HG03175 (cell line): Measurements from ENCODE around the gene CIRBP.

Source experiments
- ATAC-seq: cut with Tn5 transposase; IDR thresholded peaks from one replicate; pipeline ENCODE4 v1.9.1; 2021; ENCODE audit warnings: mild to moderate bottlenecking, moderate library complexity; ENCODE audit not compliant: unreplicated experiment

The CIRBP gene

DNA sequence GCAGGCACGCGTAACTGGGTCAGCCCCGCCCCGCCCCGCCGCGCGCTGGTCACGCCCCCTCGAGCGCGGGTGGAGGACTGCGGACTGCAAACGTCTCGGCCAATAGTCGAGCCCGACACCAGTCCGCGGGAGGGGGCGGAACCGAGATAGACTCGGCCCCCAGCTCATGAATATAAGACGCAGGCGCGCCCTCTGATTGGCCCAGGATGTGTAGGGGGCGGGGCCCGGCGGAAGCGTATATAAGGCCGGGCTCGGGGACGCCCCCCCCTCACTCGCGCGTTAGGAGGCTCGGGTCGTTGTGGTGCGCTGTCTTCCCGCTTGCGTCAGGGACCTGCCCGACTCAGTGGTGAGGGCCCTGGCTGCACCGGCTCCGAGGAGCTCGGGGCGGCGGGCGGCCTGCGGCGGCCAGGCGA, at the start of gene CIRBP:
CIRBP (plus strand) TSS at position 268 of the 413 bp plus-strand sequence. CDS start 1,602 bp downstream, outside the sequence.
- ATAC-seq = peak; percentile 66

DNA sequence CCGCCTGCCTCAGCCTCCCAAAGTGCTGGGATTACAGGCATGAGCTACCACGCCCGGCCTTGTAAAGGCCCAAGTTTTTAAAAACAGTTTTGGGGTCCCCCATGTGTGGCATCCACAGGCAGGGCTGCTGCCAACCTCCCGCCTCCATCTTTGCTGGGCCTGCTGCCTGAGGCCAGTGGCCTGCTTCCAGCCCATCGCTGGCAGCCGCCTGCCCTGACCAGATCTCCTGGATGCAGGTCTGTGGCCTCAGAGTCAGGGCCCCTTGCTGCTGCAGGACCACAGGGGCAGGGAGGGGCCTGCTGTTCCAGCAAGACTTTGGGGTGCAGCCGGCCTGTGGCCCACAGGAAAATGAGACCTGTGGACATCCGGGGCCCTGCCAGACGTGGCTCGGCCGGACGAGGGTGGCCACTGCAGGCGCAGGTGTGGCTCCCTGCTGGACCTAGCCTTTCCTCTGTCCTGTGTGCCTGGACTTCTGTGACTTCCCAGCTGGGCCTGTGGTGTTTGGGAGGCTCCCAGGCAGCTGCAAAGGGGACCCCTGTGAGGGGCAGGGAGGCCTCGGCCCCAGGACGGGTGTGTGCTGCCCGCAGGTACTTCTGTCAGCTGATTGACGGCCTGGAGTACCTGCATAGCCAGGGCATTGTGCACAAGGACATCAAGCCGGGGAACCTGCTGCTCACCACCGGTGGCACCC, 49.2 kb upstream of the CIRBP start:
- no peak for ATAC-seq

DNA sequence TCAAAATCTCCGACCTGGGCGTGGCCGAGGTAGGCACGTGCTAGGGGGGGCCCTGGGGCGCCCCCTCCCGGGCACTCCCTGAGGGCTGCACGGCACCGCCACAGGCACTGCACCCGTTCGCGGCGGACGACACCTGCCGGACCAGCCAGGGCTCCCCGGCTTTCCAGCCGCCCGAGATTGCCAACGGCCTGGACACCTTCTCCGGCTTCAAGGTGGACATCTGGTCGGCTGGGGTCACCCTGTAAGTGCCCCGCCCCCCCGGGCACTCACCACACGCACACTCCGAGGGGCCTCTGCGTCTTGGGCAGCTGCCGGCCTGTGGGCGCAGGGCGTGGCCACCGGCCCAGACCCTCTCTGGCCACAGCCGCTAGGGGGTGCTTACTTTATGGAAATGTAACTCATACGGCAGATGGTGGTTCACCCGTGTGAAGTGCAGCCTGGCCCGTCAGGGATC, 48.6 kb upstream of the CIRBP start:
- no peak for ATAC-seq

- no peak for ATAC-seq
These were observed 47.9 kb upstream of the CIRBP start for GRCh38 chr19:1220976-1221903.

DNA sequence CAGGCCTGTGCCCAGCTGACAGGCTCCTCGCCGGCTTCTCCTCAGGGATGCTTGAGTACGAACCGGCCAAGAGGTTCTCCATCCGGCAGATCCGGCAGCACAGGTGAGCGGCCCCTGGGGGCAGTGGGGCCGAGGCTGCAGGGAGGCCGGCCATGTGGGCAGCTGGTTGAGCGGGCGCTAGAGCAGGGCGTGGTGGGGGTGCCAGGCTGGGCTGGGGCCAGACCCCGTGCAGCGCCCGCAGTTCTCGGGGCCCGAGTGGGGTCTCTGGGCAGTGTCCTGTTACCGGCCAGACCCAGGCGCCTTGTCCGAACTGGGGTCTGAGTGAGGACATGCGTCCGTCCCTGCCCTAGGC, 47.3 kb upstream of the CIRBP start:
- no peak for ATAC-seq

DNA sequence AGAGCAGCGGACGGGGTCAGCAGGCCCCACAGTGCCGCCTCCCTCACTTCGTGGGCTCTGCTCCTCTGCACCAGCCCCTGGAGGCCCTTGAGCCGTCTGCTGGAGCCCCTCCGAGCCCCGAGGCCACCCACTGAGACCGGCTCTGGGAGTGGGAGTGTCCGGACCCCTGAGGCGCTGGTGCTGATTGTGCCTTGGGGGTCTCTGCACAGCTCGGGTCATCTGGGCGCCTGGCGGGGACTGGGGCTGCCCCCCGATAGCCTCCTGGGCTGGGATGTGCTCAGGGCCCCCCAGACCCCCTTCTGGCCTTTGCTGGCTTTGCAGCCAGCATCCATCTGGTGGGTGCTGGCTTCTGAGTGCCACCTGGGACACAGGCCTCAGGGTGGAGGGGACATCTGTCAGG, 46.7 kb upstream of the CIRBP start:
- ATAC-seq = no peak

DNA sequence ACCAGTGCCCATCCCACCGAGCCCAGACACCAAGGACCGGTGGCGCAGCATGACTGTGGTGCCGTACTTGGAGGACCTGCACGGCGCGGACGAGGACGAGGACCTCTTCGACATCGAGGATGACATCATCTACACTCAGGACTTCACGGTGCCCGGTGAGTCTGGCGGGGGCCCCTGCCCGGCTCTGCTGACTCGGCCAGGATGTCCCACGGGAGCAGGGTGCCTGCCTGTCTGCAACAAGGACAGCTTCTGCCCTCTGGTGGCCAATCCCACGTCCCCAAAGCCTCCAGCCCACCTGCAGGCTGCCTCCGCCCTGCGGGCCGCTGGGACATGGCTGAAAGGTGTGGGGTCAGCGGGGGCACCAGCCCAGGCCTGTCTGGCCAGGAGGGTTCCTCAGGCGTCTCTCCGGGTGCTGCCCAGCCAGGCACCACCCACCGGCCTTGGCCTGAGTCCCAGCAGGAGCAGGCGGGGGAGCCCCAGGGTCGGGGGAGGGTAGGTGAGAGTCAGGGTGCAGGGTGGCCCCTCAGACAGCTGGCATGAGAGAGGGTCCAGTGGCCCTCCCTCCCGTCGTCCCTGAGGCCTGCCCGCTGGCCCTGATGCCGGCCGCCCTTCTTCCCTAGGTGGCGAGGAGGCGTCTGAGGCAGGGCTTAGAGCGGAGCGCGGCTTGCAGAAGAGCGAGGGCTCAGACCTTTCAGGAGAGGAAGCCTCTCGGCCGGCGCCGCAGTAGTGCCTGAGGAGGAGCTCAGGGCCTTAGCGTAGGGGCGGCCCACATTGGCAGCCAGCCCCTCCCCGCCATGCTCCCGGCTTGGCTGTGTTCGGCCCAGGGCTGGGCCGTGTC, 45.9 kb upstream of the CIRBP start:
- ATAC-seq = no peak

DNA sequence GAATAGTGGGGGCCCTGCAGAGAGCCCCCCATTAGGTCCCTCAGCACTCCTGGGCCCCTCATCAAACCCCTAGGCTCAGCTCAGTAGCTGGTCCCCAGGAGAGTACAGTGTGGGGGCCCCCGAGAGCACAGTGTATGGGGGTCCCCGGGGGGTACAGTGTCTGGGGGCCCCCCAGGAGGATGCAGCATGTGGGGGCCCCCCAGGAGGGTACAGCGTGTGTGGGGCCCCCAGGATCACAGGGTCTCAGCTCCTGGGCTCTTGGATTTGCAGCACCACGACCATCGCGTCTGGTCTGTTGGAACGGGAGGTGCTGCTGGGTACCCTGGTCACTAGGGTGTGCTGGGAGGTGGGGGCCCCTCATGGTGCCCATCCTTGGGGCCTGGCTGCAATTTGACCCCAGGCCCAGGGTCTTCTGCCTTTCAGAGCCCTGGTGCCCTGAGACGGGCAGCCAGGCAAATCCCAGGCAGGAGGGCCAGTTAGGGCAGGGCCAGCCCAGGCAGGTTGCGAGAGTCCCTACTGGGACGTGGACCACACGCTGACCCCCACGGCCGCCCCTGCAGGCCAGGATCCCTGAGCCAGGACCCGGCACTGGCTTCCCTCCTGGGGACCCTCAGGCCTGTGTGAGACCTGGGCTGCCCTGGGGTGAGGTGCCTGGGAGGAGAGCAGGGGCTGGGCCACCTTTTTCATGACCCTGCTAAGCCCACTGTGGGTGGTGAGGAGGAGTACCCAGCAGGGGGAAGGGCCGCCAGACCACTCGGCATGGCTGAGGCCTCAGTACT, 44.9 kb upstream of the CIRBP start:
- ATAC-seq = no peak

- ATAC-seq = no peak
These were observed 44.3 kb upstream of the CIRBP start for GRCh38 chr19:1224847-1225246.

DNA sequence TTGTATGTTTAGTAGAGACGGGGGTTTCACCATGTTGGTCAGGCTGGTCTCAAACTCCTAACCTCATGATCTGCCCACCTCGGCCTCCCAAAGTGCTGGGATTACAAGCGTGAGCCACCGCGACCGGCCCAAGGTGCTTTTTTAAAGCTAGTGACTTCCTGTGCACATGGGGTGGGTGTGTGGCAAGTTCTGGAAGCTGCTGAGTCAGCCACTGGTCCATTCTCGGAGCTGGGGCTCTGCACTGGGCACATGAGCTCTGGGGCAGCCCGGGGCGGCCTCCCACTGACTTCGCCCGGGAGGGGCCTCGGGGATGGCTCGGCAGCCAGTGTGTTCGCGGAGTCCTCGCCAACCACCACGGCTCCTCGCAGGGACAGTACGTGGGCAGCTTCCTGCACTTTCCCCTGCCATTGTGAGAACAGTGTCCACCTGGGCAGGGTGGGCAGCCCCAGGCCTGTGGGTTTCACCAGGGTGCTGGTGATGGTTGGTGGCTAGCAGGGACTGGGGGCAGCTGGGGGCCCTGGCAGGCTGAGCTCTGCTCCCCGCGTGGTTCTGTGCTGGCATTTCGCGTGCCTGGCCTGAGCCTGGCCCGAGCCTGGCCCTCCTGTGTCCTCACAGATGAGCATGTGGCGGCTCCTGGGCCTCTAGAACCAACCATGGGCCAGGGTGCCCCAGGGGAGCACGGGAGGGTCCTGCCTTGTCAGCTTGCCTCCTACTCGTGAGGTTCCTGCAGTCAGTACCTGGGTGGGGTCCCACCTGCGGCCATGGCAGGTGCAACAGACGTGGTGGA, 43.5 kb upstream of the CIRBP start:
- no peak for ATAC-seq

DNA sequence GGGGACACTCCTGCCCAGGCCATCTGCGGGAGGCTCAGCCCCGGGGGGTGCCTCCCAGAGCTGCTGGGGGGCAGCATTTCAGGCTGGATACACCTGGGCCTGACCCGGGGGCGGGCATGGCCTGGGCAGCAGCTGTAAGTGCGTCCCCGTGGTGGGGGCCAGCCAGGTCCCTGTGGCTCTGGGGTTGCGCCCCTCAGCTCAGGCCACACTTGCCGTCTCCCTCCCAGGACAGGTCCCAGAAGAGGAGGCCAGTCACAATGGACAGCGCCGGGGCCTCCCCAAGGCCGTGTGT, 43.0 kb upstream of the CIRBP start:
- ATAC-seq = no peak

- no peak for ATAC-seq
These were observed 42.4 kb upstream of the CIRBP start for GRCh38 chr19:1226522-1227303.

GRCh38 chr19:1227304-1228054, 41.7 kb upstream of the CIRBP start:
- ATAC-seq = no peak

DNA sequence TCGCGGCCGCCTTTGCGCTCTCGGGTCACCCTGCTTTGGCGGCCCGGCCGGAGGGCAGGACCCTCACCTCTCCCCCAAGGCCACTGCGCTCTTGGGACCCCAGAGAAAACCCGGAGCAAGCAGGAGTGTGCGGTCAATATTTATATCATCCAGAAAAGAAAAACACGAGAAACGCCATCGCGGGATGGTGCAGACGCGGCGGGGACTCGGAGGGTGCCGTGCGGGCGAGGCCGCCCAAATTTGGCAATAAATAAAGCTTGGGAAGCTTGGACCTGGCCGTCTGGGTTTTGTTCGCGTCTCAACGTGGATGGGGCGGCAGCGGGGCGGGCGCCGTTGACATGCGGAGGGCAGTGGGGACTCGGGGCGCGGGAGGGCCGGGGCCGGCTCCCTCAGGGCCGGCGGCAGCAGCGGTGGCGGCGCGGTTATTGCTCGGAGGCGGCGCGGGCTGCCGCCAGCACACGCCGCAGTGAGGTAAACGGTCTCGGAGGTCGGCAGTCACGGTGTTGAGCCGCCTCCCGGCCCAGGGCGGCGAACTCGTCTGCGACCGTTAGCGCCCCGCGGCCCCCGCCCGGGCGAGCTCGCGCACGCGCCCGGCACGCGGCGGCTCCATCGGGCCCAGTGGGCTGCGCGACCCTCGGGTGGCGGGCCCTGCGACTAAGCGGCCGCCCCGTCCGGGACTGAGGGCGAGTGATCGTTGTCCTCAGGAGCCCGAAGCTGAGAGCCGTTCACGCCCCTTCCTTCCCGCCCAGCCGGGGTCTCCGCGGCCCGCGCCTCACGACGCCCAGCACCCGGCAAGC, 40.8 kb upstream of the CIRBP start:
- no peak for ATAC-seq

DNA sequence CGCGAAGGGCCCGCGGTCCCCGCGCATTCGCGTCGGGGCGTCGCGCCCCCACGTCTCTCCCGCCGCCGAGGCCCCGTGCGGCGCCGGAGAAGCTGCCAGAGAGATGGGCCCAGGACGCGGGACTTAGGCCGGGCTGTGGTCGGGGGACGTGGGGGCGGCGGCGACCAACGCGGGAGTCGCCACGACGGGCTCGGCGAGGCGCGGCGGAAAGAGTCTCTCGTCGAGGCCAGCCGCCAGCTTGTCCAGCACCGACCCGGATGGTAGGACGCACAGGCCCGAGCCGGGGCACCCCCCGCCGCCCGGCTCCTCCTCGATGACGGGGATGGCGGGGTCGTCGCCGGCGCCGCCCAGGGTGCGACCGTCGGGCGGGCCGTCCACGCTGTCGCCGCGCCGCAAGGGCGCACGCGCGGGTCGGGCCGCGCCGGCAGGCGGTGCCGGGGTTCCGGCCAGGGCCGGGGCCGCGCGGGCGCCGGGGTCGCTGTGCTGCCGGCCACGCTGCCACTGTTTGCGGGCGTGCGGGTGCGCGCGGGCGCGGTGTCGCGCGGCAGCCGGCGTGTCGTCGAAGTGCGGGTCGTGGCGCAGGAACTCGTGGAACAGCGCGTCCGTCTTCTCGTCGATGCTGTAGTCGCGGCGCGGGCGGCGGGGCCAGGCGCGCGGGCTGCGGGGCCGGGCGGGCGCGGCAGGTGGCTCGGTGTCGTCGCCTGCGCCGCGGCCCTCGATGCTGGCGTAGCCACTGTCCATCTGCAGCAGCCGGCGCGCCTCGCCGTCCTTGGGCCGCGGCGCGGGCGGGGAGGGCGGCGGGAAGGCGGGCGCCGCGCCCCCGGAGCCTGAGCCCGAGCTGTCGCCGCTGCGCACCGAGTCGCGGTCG, 39.8 kb upstream of the CIRBP start:
- no peak for ATAC-seq

DNA sequence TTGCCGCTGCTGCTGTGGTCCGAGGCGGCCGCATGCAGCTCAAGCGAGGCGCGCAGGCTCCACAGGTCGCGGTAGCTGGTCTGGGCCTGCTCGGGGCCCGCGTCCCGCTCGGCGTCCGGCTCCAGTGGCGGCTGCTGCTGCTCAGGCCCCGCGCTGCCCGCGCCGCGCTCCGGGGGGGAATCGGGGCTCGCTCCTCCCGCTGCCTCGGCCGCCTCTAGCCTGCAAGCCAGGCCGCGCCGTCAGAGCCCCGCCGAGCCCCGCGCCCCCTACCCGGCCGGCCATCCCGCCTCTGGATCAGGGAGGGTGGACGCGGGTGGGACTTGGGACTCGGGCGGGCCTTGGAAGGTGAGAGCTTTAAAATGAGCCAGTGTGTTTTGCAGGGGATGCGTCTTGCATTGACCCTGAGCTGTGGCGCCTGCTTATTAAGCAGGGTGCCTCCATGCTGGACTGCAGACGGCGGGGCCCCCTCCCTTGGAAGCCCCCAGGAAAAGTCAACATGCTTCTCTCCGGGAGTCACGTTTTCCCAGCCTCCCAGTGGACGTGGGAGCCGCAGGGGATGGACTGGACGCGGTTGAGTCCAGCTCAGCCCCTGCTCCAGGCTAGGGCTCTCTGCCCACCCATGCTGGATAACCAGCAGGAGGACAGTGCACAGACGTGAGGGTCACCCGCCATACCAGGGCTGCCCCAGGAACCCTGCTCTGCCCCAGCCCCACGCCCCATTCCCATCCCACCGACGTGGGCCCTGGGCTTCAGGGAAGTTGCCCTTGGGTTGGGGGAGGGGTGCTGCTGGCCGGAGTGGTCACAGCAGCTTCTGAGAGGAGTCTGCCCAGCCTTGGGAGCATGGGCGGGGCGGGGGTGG, 39.0 kb upstream of the CIRBP start:
- no peak for ATAC-seq
